H7 (cell line): ENCODE measurements around the gene RTN4R. TPM values are rescaled to one million over a fixed set of nuclear protein-coding genes. Genes with fewer than 3 reads are reported as not detected.
"Not testable (repeated sequence)": the region's sequence is repeated elsewhere in the genome, so short reads cannot be mapped to it uniquely, and the experiment has no call there.

Experiments
- DNase-seq: peaks from one replicate; pipeline ENCODE4 v3.0.0; 2012
- H3K27me3 ChIP-seq: 2 replicates; pipeline ENCODE4 v1.6.0; 2011; ENCODE audit warnings: mild to moderate bottlenecking, low read length; ENCODE audit not compliant: control insufficient read depth, insufficient read depth
- H3K36me3 ChIP-seq: replicated peaks from 2 replicates; pipeline ENCODE4 v1.5.1; 2011; ENCODE audit warnings: low read length; ENCODE audit not compliant: control insufficient read depth, insufficient read depth
- H3K4me3 ChIP-seq: 2 replicates; pipeline ENCODE4 v1.5.1; 2011; ENCODE audit warnings: low read depth, mild to moderate bottlenecking, control low read depth, low read length, moderate library complexity; ENCODE audit not compliant: insufficient read depth
- total RNA-seq: library from RNA; depleted of rRNA; stranded (reverse); fragments of >200 nt; shearing (Covaris generic); gene quantifications from 2 replicates; pipeline ENCODE4 v1.2.3, GENCODE V29; 2014

Gene RTN4R
- total RNA-seq, 1 experiment from 2014 or later = 30.4 TPM

DNA sequence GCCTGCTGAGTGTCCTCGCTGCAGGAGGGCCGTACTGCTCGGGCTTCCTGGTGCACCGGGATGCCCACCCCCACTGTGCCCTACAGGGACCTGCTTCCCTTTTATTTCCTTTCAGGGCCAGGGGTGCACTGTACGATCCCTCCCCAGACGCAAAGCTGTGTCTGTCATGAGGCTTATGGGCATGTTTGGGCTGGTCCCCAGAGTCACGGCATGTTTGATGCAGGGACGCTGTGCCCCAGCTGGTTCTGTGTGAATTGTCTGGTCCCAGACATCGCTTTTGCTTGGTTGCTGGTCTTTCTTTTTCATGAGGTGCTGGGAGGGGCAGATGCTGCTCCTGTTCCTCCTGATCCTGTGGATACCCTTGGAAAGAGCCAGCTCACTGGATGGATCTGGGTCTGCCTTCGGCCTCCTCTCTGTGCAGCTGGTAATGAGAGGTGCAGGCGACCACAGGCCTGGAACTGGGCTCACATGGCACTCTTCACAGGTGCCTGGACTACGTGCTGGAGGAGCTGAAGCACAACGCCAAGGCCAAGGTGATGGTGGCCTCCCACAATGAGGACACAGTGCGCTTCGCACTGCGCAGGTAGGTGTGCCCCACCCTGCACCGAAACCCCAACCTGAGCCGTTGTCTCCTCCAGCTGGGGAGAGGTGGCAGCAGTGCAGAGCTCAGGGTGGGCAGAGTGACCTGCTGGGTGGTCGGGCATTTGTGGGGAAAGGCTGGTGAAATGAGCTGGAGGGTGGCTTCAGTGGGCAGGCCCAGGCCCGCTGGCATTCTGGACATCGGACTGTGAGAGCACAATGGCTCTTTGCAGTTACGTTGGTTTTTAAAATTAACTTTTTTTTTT is 40.9 kb upstream of the RTN4R start:
- H3K4me3 ChIP-seq, DNase-seq, H3K36me3 ChIP-seq, H3K27me3 ChIP-seq: not testable (repeated sequence)

DNA sequence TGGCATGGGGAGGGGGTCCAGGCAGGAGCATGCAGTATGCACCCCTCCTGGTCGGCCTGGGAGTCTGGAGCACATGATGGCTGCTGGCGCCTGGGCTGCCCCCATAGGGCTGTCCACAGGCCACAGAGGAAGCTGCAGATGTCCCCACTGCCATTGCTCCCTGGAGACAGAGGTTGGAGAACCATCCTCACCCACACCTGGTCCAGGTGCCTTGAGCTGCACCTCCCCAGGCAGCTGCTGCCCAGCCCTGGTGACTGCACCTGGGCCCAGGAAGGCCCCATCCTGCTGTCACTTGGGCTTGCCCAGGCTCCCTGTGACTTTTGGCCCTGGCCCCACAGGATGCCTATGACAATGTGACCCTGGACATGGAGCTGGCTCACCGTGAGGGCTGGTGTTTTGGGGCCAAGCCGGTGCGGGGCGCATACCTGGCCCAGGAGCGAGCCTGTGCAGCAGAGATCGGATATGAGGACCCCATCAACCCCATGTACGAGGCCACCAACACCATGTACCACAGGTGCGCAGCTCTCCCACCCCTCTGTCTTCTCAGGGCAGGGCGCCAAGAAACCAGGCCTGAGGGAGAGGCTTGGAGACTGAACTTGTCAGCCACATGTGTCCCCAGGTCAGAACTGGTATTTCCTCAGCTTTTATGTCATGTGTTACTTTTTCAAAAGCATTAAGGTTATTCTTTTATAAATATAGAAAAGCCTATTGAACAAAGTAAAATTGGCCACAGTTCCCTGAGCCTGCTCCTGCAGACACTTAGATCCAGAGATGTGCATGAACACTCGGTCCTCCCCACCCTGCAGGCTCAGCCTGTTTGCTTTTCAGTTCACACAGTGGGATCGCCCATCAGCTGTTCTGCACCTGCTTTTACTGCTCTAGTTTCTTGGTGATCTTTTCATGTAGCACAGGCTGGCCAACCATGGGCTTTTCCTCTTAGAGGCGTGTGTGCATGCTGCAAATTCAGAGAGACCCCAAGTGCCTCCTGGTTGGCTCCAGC is 39.6 kb upstream of the RTN4R start:
- not testable (repeated sequence) for H3K27me3 ChIP-seq, DNase-seq, H3K4me3 ChIP-seq, H3K36me3 ChIP-seq

DNA sequence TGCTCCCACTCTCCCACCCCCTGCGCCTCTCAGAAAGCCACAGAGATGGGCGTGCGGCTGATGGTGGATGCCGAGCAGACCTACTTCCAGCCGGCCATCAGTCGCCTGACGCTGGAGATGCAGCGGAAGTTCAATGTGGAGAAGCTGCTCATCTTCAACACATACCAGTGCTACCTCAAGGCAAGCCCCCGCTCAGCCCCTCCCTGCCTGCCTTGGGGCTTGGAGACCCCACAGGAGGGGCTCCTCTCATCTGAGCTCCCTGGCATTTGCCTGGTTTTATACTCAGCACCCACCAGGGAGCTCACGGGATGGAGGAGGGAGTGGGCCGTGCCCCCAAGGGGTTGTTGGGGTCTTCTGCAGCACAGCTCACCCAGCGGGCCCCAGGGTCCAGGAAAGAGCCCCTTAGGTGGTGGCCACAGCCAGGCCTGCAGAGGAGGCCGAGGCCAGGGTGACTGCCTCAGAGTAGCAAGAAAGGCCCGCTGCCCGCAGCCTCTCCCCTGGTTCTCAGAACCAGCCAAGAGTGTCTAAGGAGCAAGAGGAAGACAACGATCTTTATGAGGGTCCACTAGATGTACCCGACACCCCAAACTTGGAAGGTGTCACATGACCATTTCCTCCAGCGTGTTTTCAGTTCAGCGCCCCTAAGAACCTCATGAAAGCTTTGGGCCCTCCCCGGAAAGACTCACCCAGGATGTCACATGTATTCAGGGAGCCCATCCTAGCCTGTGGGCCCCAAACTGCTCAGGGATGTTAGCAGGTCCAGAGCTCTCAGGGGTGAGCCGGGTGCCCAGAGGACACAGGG is 38.7 kb upstream of the RTN4R start:
- not testable (repeated sequence) for DNase-seq, H3K4me3 ChIP-seq, H3K27me3 ChIP-seq, H3K36me3 ChIP-seq

DNA sequence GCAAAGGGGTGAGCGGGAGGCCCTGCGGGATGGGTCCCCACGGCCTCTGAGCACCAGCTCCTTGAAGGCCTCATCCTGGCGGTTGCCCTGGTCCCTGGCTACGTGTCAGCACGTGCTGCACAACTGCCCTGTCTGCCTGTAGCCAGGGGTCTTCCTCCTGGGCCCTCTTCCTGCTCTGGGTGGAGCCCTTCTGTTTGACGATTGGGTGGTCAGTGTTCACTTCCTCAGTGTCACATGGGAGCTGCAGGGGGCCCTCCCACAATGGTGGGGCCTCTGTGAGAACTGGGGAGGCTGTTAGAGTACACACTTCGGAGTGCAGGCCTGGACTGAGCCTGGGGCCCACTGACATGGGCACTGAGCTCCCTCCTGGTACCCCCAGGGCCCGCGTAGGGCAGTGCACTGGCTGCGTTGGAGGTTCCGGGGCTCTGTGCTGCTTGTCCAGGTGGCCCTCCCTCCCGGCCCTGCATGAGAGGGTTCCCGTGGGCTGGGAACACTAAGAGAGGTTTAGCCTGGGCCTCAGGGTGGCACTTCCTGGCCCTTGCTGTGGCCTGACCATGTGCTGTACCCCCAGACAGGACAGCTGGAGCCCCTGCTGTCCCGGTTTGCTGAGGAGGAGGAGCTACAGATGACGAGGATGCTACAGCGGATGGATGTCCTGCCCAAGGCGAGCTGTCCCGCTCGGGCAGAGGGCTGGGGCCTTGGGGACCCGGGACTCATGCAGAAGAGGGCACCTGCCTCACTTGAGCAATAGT is 38.0 kb upstream of the RTN4R start:
- H3K4me3 ChIP-seq = no peak overlapping the region
- H3K27me3 ChIP-seq = peaks cover 6% of the 10 kb centered on the region
- DNase-seq = no peak

DNA sequence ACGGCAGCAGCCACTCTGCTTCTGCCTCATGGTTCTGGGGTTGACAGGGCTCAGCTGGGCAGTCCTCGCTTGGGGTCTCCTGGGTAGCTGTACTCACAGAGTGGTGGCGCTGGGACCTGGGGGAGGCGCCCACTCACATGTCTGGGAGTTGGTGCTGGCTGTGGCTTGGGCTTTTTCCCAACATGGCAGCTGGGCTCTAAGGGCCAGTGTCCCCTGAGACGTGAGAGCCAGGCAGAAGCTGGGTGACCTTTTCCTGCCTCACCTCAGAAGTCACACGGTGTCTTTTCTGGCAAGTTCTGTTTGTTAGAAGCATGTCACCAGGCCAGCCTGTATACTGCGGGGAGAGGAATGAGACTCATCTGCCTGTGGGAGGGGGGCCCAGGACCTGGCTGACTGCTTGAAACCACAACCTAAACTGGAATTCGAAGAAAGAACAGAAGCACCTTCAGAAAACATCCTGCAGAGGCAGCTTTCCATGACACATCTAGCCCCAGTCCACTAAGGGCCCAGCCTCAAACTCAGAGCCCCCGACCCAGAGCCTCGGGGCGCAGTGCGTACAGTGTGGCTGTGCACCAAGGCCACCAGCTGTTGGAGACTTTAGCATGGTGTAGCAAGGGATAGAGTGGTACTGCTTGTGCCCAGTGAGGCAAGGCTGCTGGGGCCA is 37.2 kb upstream of the RTN4R start:
- not testable (repeated sequence) for H3K36me3 ChIP-seq, DNase-seq, H3K4me3 ChIP-seq
- peaks cover 12% of the 10 kb centered on the region for H3K27me3 ChIP-seq

More for the DNA sequence above, 38.0 kb upstream of the RTN4R start:
- H3K36me3 ChIP-seq = no peaks in the 10 kb centered on the region

DNA sequence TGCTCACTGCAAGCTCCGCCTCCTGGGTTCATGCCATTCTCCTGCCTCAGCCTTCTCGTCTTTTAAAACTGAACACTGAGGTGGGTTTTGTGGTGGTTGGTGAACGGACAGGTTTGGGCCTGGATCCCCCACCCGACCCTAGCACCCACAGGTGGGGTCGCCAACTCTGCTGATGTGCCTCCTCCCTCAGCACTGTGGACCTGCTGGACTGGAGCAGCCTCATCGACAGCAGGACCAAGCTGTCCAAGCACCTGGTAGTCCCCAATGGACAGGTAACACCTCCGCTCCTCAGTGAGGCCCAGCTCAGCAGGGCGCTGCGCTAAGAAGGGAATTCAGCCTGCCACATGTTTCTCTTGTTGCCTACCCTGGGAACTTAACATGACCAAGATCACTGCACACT is 36.5 kb upstream of the RTN4R start:
- Histone ChIP-seq H3K27me3 (peaks cover 18% of the 10 kb centered on the region), H3K4me3 (no peak overlapping the region), H3K36me3 (no peaks in the 10 kb centered on the region)
- DNase-seq = no peak

DNA sequence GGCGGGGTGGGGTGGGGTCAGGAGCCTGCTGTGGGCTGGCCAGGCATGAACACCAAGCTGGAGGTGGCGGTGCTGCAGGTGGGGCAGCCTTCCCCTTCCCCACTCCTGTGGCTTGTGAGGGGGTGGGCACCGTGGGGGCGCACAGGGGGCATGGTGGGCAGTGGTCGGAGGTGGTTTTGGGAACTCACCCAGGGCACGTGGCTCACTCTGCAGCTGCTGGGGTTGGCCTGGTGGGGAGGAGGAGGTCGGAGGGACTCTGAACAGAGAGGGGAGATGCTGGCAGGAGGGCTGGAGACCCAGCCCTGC is 35.1 kb upstream of the RTN4R start:
- H3K4me3 ChIP-seq, H3K36me3 ChIP-seq, DNase-seq: not testable (repeated sequence)
- peaks cover 27% of the 10 kb centered on the region for H3K27me3 ChIP-seq

DNA sequence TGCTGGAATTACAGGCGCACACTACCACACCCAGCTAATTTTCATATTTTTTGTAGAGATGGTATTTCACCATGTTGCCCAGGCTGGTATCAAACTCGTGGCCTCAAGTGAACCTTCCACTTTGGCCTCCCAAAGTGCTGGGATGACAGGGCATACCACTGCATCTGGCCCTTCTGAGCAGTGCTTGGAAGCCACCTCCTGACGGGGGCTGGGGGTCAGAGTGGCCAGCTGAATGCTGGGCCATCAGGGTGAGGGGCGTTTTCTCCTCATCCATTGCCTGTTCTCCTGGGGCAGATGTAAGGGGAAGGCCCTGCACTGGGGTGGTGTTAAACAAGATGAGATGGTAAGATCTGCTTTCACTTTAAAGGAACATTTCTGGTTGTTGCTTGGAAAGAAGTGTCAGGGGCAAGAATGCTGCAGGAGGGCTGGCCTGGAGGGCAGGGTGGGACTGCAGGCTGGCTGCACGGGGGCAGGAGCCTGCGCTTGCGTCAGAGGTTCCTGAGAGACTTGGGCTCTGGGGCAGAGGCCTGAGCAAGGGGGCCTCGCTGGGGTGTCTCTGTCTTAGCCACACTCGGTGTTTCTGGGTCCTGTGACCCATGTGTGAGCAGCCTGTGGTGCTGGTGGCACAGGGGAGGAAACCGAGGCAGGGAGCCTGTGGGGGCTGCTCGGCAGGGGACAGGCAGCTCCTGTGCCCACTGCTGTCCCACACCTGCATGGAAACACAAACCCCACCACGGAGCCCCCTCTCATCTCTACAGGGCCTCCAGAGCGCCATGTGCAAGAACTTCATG is 34.5 kb upstream of the RTN4R start:
- peaks cover 32% of the 10 kb centered on the region for H3K27me3 ChIP-seq

DNA sequence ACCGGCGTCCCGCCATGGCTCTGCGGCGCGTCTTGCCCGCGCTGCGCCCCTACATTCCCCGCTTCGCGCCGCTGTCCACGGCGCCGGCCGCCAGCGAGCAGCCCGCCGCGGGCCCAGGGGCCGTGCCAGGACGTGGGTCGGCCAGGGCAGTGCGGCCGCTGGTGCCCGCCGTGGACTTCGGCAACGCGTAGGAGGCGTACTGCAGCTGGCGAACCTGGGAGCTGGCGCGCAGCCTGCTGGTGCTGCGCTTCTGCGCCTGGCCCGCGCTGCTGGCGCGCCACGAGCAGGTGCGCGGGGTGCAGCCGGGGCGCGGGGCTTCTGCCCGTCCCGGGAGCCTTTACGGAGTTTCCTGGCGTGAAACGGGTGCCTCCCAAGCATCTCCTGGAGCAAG is 31.6 kb upstream of the RTN4R start:
- DNase-seq = no peak
- Histone ChIP-seq H3K27me3 (peaks cover 36% of the 10 kb centered on the region), H3K4me3 (peak overlapping the region; percentile 54), H3K36me3 (no peaks in the 10 kb centered on the region)

More for the DNA sequence above, 34.5 kb upstream of the RTN4R start:
- no peak for DNase-seq
- H3K4me3 ChIP-seq = no peak overlapping the region
- no peaks in the 10 kb centered on the region for H3K36me3 ChIP-seq

DNA sequence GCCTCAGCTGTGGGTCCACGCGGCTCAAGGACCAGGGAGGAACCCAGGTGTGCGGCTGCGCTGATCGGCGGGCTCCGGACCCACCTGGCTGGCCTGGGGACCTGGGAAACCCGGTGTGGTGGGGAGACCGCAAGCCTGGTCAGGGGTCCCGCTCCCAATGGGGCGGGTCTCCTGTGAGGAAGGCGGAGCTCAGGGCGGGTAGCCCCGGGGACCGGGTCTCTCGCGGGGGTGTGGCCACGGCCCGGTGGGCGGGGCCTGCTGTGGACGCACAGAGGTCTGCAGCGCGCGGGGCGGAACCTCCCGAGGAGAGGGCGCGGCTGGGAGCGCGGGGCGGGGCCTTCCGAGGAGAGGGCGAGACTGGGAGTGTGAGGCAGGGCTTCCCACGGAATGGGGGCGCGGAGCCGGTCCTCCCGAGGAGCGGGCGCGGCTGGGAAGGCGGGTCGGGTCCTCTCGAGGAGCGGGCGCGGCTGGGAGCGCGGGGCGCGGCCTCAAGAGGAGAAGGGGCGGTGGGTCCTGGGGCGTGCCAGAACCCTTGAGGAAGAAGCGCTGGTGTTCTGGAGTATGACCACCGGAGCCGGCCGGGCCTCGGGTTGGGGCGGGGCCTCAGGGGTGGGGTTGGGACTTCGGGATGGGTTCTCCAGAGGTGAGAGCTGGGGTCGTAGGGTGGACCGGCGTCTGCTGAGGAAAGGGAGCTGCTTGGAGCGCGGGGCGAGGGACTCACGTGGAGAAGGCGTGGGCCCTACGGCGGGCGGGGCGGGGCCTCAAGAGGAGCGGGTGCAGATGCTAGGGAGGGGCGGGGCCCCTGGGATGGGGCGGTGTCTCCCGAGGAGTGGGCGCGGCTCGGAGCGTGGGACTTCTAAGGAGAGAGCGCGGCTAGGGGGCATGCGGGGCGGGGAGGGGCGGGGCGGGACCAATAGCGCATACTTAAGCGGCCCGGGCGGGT is 31.0 kb upstream of the RTN4R start:
- peak; percentile 98 for DNase-seq
- H3K4me3 ChIP-seq = peak overlapping the region; percentile 54
- H3K27me3 ChIP-seq = peaks cover 36% of the 10 kb centered on the region
- no peaks in the 10 kb centered on the region for H3K36me3 ChIP-seq

DNA sequence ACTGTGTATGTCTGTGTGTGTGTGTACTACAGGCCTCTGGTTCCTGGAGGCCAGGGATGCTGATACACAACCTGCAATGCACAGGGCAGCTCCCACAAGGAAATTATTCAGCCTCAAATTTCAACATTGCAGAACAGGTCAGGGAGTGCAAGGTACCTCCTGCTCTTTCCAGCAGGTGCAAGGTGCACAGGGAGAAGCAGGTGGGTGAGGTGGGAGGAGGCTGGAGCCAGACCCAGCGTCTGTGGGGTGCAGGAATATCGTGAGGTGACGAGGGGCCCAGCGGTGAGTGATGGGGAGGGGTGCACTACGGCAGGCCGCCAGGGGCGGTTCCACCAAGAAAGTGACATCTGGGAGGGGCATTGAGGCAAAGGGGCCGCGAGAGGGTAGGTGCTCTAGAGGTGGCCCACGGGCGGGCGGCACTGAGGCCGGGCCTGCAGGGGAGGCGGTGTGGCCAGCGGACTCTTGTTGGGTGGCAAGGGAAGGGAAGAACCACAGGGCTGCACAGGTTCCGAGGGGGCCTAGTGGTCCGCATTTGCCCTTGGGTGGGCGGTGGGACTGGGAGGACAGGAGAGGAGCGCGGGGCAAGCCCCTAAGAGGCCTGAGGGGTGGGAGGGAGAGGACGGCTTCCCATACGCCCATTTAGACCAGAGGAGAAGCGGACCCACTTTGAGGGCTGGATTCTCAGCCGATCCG is 30.1 kb upstream of the RTN4R start:
- H3K27me3 ChIP-seq = peaks cover 36% of the 10 kb centered on the region
- H3K36me3 ChIP-seq = no peaks in the 10 kb centered on the region
- DNase-seq = peak; percentile 71
- H3K4me3 ChIP-seq = peak overlapping the region; percentile 54
